NCI-H1105 (cell line): ENCODE measurements around the gene TMEM225B.
"Not testable (repeated sequence)": the region's sequence is repeated elsewhere in the genome, so short reads cannot be mapped to it uniquely, and the experiment has no call there.

Source experiments
- DNase-seq: peaks from one replicate; lab custom pipeline; 2025; lab: John Stamatoyannopoulos, UW

The TMEM225B gene

DNA sequence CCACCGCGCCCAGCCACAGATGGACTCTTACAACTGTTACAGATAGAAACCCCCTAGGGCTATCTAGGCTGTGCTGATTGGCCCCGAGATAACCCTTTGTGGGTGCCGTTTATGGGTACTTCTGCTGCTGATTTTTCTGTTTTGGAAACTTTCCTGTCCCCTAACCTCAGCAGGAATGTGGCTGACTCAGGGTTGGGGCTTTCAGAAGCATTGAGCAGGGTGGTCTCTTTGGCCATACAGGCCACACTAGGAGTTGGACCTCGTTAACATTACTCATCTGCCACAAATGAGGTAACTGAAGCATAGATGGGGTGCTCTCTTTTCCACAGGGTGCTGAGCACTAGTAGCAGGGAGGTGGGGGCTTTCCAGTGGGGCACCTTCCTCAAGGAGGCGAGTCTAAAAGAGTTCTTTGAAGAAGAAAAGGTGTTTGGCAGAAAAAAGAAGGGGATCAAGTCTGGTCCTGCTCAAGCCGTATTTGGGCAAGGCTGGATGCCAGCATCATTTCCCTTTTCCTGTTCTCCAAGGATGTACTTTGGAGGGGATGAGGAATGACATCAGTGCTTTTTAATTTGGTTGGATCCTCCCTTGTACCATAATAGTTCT is 25.1 kb downstream of the TMEM225B start:
- no peak for DNase-seq

DNA sequence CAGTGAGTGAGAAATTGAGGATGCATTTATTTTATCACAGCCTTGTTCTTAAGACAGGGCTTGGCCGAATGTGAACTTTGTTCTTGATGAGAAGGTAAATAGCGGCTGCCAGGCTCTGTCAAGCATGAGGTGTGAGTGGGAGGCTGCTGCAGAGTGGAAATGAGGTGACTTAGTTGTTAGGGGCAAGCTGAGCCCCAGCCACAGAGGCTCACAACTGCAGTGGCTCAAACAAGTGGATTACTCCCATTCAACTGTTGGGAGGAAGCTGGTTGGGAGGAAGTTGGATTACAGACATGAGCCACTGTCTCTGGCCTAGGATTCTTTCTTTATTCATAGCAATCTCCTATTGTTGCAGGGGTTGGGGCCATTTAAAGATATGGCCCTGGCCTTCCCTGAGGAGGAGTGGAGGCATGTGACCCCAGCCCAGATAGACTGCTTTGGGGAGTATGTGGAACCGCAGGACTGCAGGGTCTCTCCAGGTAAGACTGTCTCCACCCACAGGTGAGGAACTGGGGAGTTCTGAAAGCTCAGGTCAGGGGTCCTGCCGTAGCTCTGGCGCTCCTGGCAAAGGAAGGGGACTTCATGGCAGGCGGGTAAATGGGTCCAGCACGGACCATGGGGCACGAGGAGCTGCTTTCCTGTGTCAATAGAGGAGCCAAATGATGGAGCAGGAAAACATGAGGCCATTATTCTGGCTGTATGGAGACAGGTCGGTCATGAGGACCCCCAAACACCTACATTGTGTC is 25.8 kb downstream of the TMEM225B start:
- no peak for DNase-seq

DNA sequence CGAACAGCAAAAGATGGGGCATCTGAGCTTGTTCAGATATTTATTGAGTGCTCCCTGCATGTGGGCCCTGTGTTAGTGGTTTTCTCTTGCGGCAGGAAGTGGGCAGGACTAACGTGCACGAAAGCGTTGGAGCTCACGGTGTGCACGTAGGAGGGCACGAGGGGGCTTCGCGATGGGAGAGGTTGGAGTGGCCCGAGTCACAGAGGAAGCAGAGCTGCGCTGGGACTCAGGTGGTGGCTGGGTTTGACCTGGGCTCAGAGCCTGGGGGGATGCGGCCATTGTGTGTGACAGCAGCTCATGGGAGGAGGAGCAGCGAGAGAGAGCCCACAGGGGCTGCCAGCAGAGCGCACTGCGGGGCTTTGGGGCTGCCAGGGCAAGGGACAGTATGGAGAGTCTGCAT is 26.4 kb downstream of the TMEM225B start:
- DNase-seq: no peak

GRCh38 chr7:99625321-99625720 is 27.3 kb downstream of the TMEM225B start:
- no peak for DNase-seq

- DNase-seq: no peak
Observed at GRCh38 chr7:99625961-99626360, 27.9 kb downstream of the TMEM225B start.

- DNase-seq: no peak
Observed at GRCh38 chr7:99626661-99627060, 28.6 kb downstream of the TMEM225B start.

DNA sequence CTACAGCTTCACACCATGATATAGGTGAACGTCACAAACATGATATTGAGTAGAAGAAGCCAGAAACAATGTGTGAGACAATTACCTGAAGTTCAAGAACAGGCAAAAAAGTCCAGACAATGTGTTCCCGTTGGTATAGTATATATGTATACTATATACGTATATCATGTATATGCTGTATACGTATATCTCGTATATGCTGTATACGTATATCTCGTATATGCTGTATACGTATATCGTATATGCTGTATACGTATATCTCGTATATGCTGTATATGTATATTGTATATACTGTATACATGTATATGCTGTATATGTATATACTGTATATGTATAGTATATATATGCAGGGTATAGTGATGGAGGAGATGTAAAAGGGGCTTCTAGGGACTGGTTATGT is 29.4 kb downstream of the TMEM225B start:
- no peak for DNase-seq

DNA sequence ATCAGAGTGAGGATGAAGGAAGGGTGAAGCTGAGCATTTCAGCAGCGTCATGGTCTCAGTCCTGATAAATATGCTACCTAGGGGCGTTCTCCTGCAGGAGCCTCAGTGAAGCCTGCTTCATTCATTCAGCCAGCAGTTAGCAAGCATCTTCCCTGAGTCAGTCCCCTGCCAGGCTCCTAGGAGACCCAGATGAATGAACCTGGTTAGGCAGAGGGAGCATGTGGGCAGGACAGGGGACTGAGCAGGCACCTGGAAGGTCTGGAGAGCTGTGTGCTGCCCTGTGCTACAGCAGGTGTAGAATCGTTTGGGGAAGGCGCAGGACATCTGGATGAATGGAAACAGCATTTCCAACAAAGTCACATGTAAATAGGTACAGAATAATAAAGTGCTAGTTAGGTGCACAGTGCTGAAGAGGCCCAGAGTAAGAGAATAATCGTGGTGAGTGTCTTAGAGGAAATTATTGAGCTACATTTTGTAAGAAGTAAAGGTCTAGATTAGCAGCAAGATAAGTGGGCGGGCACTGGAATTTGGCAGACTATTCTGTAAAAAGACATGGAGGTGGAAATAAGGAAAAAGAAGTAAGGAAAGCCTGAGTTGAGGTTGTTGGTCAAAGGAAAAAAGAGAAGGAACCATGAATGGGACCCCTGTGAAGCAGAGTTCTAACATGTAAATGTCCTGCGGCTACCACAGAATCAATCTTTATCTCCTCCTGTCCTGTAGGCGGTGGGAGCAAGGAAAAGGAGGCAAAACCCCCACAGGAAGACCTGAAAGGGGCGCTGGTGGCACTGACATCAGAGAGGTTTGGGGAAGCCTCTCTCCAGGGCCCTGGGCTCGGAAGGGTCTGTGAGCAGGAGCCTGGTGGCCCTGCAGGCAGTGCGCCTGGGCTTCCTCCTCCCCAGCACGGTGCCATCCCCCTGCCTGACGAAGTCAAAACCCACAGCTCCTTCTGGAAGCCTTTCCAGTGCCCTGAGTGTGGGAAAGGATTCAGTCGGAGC is 30.7 kb downstream of the TMEM225B start:
- no peak for DNase-seq

DNA sequence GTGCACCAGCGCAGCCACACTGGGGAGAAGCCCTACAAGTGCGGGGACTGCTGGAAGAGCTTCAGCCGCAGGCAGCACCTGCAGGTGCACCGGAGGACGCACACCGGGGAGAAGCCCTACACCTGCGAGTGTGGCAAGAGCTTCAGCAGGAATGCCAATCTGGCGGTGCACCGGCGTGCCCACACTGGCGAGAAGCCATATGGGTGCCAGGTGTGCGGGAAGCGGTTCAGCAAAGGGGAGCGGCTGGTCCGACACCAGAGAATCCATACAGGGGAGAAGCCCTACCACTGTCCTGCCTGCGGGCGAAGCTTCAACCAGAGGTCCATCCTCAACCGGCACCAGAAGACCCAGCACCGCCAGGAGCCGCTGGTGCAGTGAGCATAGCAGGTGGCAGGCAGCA is 31.6 kb downstream of the TMEM225B start:
- DNase-seq: no peak

GRCh38 chr7:99631295-99632109 is 33.4 kb downstream of the TMEM225B start:
- no peak for DNase-seq

- not testable (repeated sequence) for DNase-seq
Observed at GRCh38 chr7:99637414-99637813, 39.3 kb downstream of the TMEM225B start.

GRCh38 chr7:99638731-99639130 is 40.7 kb downstream of the TMEM225B start:
- no peak for DNase-seq

DNA sequence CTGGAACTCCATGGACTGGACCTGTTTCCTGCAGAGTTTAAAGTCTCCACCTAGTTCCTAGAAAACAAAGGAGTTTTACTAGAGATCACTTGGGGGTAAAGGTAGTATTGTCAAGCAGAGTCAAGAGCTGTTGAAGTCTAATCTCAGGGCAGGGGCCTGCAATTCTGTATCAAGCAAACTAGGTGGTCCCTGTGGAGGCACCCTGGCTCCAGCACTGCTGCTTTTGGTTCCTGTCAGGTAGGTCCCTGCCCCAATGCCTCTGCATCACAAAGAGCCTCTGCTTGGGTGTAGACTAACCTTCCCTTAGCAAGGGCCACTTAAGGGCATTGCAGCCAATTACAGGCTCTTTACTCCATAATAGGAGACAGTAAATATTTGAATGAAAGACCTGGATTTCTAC is 41.2 kb downstream of the TMEM225B start:
- no peak for DNase-seq

DNA sequence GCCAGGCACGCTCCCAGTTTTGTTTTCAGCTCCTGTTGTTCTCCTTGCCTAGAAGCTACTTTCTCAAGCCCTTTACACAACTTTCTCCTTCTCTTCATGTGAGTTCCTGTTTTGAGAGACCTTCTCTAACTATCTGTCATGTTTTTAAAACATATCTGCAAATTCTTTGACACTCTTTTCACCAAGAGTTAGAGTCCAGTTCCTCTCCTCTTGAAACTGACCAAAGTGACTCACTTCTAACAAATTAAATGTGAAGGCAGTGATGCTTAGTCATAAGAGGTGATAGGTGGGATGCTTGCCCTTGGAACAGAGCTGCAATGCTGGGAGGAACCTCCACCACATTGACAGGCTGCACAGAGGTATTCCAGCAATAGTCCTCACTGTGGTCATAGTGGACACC is 44.0 kb downstream of the TMEM225B start:
- no peak for DNase-seq

- DNase-seq: no peak
Observed at GRCh38 chr7:99643464-99643863, 45.4 kb downstream of the TMEM225B start.

DNA sequence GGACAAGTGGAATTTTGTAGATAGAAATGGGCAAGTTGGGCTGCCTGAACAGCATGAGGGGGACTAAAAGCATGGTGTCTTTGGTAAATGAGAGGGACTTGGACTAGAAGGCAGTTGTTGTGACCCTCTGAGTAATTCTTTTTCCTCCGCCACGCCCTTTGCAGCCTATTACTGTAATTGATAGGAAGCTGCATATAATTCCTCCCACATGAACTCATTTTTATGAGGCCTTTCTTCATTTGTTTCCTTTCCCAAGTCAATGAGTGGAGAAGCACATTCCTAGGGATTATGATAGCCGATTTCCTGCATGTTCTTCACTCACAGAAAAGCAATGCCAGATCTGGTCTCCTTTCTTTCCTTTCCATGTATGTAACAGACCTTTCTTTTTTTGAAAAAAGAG is 46.4 kb downstream of the TMEM225B start:
- no peak for DNase-seq

- DNase-seq: no peak
Observed at GRCh38 chr7:99645590-99645989, 47.5 kb downstream of the TMEM225B start.

DNA sequence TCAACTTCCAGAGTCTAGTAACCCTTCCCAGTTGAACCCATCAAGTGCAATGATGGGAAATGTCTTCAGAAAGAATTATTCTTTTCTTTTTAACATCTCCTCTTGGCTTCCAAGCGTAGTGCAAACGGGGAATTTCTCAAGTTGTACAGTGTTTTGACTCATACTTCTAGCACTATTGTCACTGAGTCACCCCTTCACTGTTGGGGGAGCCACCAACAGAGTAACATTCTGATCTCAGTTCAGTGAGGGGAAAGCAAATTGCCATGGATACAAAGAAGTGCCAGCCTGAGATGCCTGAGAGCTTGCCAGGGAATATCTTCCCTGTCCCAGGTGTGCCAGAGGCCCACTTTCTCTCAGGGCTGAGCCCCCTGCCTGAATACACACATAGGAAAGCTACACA is 50.8 kb downstream of the TMEM225B start:
- no peak for DNase-seq

DNA sequence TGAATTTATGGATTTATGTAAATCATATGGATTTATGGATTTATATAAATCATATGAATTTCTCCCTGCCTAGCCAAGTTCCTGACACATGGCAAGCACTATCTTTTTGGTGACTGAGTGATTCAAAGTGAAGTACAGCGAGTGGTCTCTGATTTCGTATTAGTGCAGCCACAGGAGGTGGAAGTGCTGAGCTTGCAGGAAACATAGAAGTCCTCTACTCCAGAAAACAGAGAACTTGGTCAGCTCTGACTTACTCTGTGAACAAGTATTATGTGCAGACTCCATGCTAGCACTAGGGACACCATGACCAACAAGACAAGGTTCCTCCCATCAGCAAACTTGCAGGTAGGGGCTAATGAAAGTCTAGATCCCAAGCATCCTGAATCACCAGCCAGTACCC is 53.2 kb downstream of the TMEM225B start:
- no peak for DNase-seq

GRCh38 chr7:99652671-99653070 is 54.6 kb downstream of the TMEM225B start:
- DNase-seq: no peak

- DNase-seq: not testable (repeated sequence)
Observed at GRCh38 chr7:99653269-99653668, 55.2 kb downstream of the TMEM225B start.

- DNase-seq: no peak
Observed at GRCh38 chr7:99653754-99654153, 55.7 kb downstream of the TMEM225B start.
